22Rv1 (cell line): ENCODE measurements around the gene LRRC55.

Experiments
- H3K27ac ChIP-seq: fragments of 450-650 bp; 2 replicates; pipeline ENCODE4 v1.5.1; 2017
- CTCF ChIP-seq: fragments of 450-650 bp; IDR thresholded peaks from 2 replicates; pipeline ENCODE4 v1.5.1; 2017; ENCODE audit warnings: mild to moderate bottlenecking
- ZFX ChIP-seq: fragments of 450-650 bp; IDR thresholded peaks from 2 replicates; pipeline ENCODE4 v1.6.1; 2017; ENCODE audit warnings: antibody characterized with exemption, borderline replicate concordance

Gene LRRC55

GRCh38 chr11:57235761-57236703, 54.3 kb downstream of the LRRC55 start:
- TF ChIP-seq CTCF, result no peak
- TF ChIP-seq ZFX, result no peak
- H3K27ac ChIP-seq, result no peak overlapping the region

DNA sequence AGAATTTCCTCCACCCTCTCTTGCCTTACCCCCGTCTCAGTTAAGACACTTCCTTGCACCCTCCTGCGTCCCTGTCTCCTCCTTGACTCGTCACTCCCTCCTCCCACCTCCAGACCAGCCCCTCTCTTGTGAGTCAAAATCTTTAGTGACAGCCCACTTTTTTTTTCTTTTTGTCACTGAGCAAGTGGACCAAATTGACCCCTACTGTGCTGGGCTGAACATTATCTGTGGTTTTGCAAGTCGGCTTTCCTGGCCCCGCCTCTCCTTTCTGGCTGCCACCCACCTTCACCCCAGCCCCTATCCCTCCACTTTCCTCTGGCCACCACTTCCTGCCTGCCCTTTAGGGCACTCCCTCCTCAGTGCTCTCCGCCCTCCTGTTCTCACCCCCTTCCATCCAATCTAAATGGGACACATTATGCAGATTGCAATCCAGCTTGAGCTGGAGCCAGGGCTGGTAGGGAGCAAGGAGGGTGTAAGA, 55.5 kb downstream of the LRRC55 start, which contains the start of gene APLNR:
APLNR (minus strand) TSS at position 47 of the 478 bp plus-strand sequence. CDS start 246 bp downstream, outside the sequence.
- TF ChIP-seq ZFX (no peak), CTCF (no peak)
- H3K27ac ChIP-seq, result no peak within 1 kb of the TSS

GRCh38 chr11:57239348-57239747, 57.6 kb downstream of the LRRC55 start:
- H3K27ac ChIP-seq, result no peak overlapping the region
- TF ChIP-seq ZFX (no peak), CTCF (no peak)

GRCh38 chr11:57240007-57240406, 58.3 kb downstream of the LRRC55 start:
- no peak for TF ChIP-seq ZFX
- no peak overlapping the region for H3K27ac ChIP-seq

- no peak overlapping the region for H3K27ac ChIP-seq
- TF ChIP-seq CTCF (no peak), ZFX (no peak)
Measured at GRCh38 chr11:57240757-57241156, 59.0 kb downstream of the LRRC55 start.
